PC-9 (cell line): ENCODE measurements around the gene MCFD2.

Experiments
- EZH2 ChIP-seq: fragments of 200-600 bp; sonication (generic); IDR thresholded peaks from 2 replicates; pipeline ENCODE4 v1.8.0; 2017; ENCODE audit warnings: antibody characterized with exemption, low read depth
- TF ChIP-seq, protein P1 (sequence below): fragments of 200-600 bp; sonication (generic); conservative IDR thresholded peaks from 2 replicates; pipeline ENCODE4 v1.6.1; 2017; ENCODE audit warnings: mixed run types, antibody characterized with exemption, mild to moderate bottlenecking, moderate library complexity

DNA sequence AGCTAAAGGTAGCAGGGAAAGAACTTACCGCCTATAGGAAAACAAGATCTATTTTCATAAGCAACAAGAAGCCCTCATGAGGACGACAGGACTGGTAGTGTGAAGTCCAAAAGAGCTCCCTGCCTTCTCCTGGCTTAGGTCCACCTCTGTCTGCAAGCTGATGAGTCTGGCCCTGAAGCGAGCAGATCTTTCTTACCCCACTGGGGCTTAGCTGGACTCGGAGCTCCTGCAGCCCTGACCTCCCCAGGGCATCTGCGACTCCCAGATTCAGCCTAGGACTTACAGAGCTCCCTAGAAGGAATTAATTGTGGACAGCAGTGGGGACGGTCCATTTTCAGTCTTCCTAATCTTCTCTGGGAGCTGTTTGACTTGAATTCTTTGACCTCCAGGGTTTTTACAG is 53.7 kb downstream of the MCFD2 start:
- TF ChIP-seq, protein P1, sequence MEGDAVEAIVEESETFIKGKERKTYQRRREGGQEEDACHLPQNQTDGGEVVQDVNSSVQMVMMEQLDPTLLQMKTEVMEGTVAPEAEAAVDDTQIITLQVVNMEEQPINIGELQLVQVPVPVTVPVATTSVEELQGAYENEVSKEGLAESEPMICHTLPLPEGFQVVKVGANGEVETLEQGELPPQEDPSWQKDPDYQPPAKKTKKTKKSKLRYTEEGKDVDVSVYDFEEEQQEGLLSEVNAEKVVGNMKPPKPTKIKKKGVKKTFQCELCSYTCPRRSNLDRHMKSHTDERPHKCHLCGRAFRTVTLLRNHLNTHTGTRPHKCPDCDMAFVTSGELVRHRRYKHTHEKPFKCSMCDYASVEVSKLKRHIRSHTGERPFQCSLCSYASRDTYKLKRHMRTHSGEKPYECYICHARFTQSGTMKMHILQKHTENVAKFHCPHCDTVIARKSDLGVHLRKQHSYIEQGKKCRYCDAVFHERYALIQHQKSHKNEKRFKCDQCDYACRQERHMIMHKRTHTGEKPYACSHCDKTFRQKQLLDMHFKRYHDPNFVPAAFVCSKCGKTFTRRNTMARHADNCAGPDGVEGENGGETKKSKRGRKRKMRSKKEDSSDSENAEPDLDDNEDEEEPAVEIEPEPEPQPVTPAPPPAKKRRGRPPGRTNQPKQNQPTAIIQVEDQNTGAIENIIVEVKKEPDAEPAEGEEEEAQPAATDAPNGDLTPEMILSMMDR: no peak
- no peak for TF ChIP-seq EZH2
